Astrocyte of the spinal cord (primary cell): ENCODE results near the gene ARNT2.
"Not testable (repeated sequence)": the region's sequence is repeated elsewhere in the genome, so short reads cannot be mapped to it uniquely, and the experiment has no call there.

Experiments
- DNase-seq: peaks from one replicate; pipeline ENCODE4 v3.0.0; 2011; ENCODE audit warnings: low read depth, low spot score
- H3K4me3 ChIP-seq: 2 replicates; pipeline ENCODE4 v1.5.1; 2011; ENCODE audit warnings: low read depth, mild to moderate bottlenecking, low read length, moderate library complexity
- CTCF ChIP-seq: IDR thresholded peaks from 2 replicates; pipeline ENCODE4 v1.5.1; 2012; ENCODE audit warnings: low read depth, mild to moderate bottlenecking, low read length, inconsistent platforms
- in situ Hi-C: cut with HindIII; loops from 2 replicates; pipeline ENCODE4 v1.10.0; 2017; ENCODE audit warnings: low sequenced_read_pairs

The ARNT2 gene

GRCh38 chr15:80509800-80510199, 105.6 kb downstream of the ARNT2 start:
- no peak overlapping the region for H3K4me3 ChIP-seq
- in situ Hi-C loops, result no loop called here
- no peak for TF ChIP-seq CTCF

GRCh38 chr15:80510985-80511384, 106.8 kb downstream of the ARNT2 start:
- in situ Hi-C loops, H3K4me3 ChIP-seq, DNase-seq: not testable (repeated sequence)

More at GRCh38 chr15:80509800-80510199, 105.6 kb downstream of the ARNT2 start:
- no peak for DNase-seq

GRCh38 chr15:80512726-80513660, 108.8 kb downstream of the ARNT2 start:
- peak; percentile 28 for TF ChIP-seq CTCF
- DNase-seq, result peak; percentile 22
- in situ Hi-C loops, result no loop called here
- no peak overlapping the region for H3K4me3 ChIP-seq

- DNase-seq, result peak; percentile 31
- in situ Hi-C loops, result no loop called here
- no peak for TF ChIP-seq CTCF
Observed at GRCh38 chr15:80514071-80514780, 110.0 kb downstream of the ARNT2 start.

GRCh38 chr15:80517290-80517689, 113.1 kb downstream of the ARNT2 start:
- no peak for TF ChIP-seq CTCF
- in situ Hi-C loops, result no loop called here
- no peak for DNase-seq
- no peak overlapping the region for H3K4me3 ChIP-seq

More at GRCh38 chr15:80514071-80514780, 110.0 kb downstream of the ARNT2 start:
- no peak overlapping the region for H3K4me3 ChIP-seq

- H3K4me3 ChIP-seq, result no peak overlapping the region
- DNase-seq, result no peak
- TF ChIP-seq CTCF, result no peak
- in situ Hi-C loops, result no loop called here
Observed at GRCh38 chr15:80518522-80518921, 114.3 kb downstream of the ARNT2 start.

GRCh38 chr15:80523746-80524145, 119.6 kb downstream of the ARNT2 start:
- in situ Hi-C loops, result no loop called here
- no peak for TF ChIP-seq CTCF

More at GRCh38 chr15:80523746-80524145, 119.6 kb downstream of the ARNT2 start:
- no peak for DNase-seq
- H3K4me3 ChIP-seq, result no peak overlapping the region
